Natural killer cell (primary cell): ENCODE data around the gene MGP. TPM values are rescaled to one million over a fixed set of nuclear protein-coding genes. Genes with fewer than 3 reads are reported as not detected.

Experiments
- ATAC-seq, 3 donors: fragments of 150-1000 bp in 2 of 3; fragments of 200-7000 bp in 1 of 3; cut with Tn5 transposase; 1 replicate in 1 of 3; 2 replicates in 2 of 3; pipeline ENCODE4 v1.10.0; 2021; ENCODE audit warnings: mild to moderate bottlenecking in 2 of 3, moderate library complexity in 2 of 3
- DNase-seq, 2 donors: peaks; one replicate each; pipeline versions ENCODE4 v3.0.0 to v3.0.0-alpha.2; 2013 to 2021; ENCODE audit warnings: mixed read lengths in 1 of 2
- H3K27ac ChIP-seq: one replicate; pipeline ENCODE4 v1.5.1; 2013; ENCODE audit warnings: mild to moderate bottlenecking, low read length
- H3K27me3 ChIP-seq: one replicate; pipeline ENCODE4 v1.6.1; 2013; ENCODE audit warnings: low read length; ENCODE audit not compliant: control insufficient read depth, insufficient read depth
- H3K36me3 ChIP-seq: one replicate; pipeline ENCODE4 v1.6.1; 2013; ENCODE audit warnings: low read length; ENCODE audit not compliant: control insufficient read depth, insufficient read depth
- H3K4me1 ChIP-seq: one replicate; pipeline ENCODE4 v1.6.1; 2013; ENCODE audit warnings: low read length; ENCODE audit not compliant: control insufficient read depth, insufficient read depth
- H3K4me3 ChIP-seq: one replicate; pipeline ENCODE4 v1.5.1; 2013; ENCODE audit warnings: low read length
- H3K9me3 ChIP-seq: one replicate; pipeline ENCODE4 v1.6.1; 2013; ENCODE audit warnings: low read length; ENCODE audit not compliant: control insufficient read depth, insufficient read depth
- H3K27ac Mint-ChIP-seq, 2 donors: one replicate each; pipeline ENCODE4 v1.8.0; 2022; ENCODE audit warnings: mild to moderate bottlenecking in 2 of 2, mixed read lengths in 2 of 2, moderate library complexity in 1 of 2
- H3K27me3 Mint-ChIP-seq, 2 donors: one replicate each; pipeline ENCODE4 v1.8.0; 2022; ENCODE audit warnings: low read depth in 2 of 2, mixed read lengths in 2 of 2
- H3K36me3 Mint-ChIP-seq: one replicate; pipeline ENCODE4 v1.8.0; 2022; ENCODE audit warnings: mixed read lengths
- H3K4me1 Mint-ChIP-seq, 2 donors: one replicate each; pipeline ENCODE4 v1.8.0; 2022; ENCODE audit warnings: mixed read lengths in 2 of 2
- H3K4me3 Mint-ChIP-seq: one replicate; pipeline ENCODE4 v1.8.0; 2022; ENCODE audit warnings: mild to moderate bottlenecking, moderate library complexity, mixed read lengths
- H3K9me3 Mint-ChIP-seq, 2 donors: one replicate each; pipeline ENCODE4 v1.8.0; 2022; ENCODE audit warnings: mixed read lengths in 2 of 2
- CTCF ChIP-seq: fragments of 200-600 bp; IDR thresholded peaks from one replicate; pipeline ENCODE4 v1.8.0; 2022; ENCODE audit warnings: antibody characterized with exemption
- WGBS: methylation state at CpG from one replicate; pipeline ENCODE4 v1.1.7; 2013; ENCODE audit warnings: missing lambda C conversion rate; ENCODE audit not compliant: insufficient coverage; 5-methylcytosine and 5-hydroxymethylcytosine counted together
- intact Hi-C: fragments of 100-400 bp; cut with micrococcal nuclease; formaldehyde crosslinking; loops from one replicate; pipeline ENCODE4 v1.14.2; 2022
- total RNA-seq, 4 donors: library from RNA; stranded (reverse); fragments of 120-200 nt in 1 of 4; gene quantifications; one replicate each; pipeline versions ENCODE4 v1.2.3 to v1.2.4, GENCODE V29; 2013 to 2022

Gene MGP
- total RNA-seq, 3 donors from 2014 or later (not counting 1 experiment from before 2014, with no cell fraction given) = 0.89 to 1.1 TPM; not detected in 1

- H3K4me1 ChIP-seq = no peaks in the 10 kb centered on the region
- H3K36me3 ChIP-seq = peaks cover 3% of the 10 kb centered on the region
- no peak for TF ChIP-seq CTCF
- no peak overlapping the region for H3K4me3 ChIP-seq
- H3K4me1 Mint-ChIP-seq = peaks cover 10 to 25% of the 10 kb centered on the region in 2 donors
- H3K27me3 ChIP-seq = no peaks in the 10 kb centered on the region
- no peaks in the 10 kb centered on the region for H3K9me3 Mint-ChIP-seq
- no peak overlapping the region for H3K27ac ChIP-seq
- H3K9me3 ChIP-seq = no peaks in the 10 kb centered on the region
- H3K27ac Mint-ChIP-seq = no peak overlapping the region
- ATAC-seq (no peak), DNase-seq (no peak)
- WGBS = 93% methylated on average over 4 of the region's 5 CpGs
- no peak overlapping the region for H3K4me3 Mint-ChIP-seq
- no peaks in the 10 kb centered on the region for H3K27me3 Mint-ChIP-seq
- peaks cover 6% of the 10 kb centered on the region for H3K36me3 Mint-ChIP-seq
- intact Hi-C loops = no loop called here
These were observed 20.5 kb upstream of the MGP start for GRCh38 chr12:14906114-14906513.

- Histone ChIP-seq H3K27ac (no peak overlapping the region), H3K27me3 (no peaks in the 10 kb centered on the region), H3K36me3 (peaks cover 3% of the 10 kb centered on the region), H3K4me1 (no peaks in the 10 kb centered on the region), H3K9me3 (no peaks in the 10 kb centered on the region), H3K4me3 (no peak overlapping the region)
- DNase-seq = no peak
- Mint-ChIP-seq H3K27ac (peak overlapping the region in 1 of 2 donors; percentile 44), H3K4me3 (no peak overlapping the region), H3K36me3 (peaks cover 6% of the 10 kb centered on the region), H3K9me3 (no peaks in the 10 kb centered on the region), H3K4me1 (peaks cover 10 to 20% of the 10 kb centered on the region in 2 donors), H3K27me3 (no peaks in the 10 kb centered on the region)
- ATAC-seq = no peak
- 90% methylated on average over 4 of the region's 5 CpGs for WGBS
- TF ChIP-seq CTCF = no peak
- intact Hi-C loops = no loop called here
These were observed 19.8 kb upstream of the MGP start for GRCh38 chr12:14905269-14906004.

GRCh38 chr12:14904854-14905253 is 19.2 kb upstream of the MGP start:
- no peaks in the 10 kb centered on the region for H3K9me3 ChIP-seq
- no peaks in the 10 kb centered on the region for H3K27me3 ChIP-seq
- no peak for ATAC-seq
- Mint-ChIP-seq H3K4me3 (no peak overlapping the region), H3K27me3 (no peaks in the 10 kb centered on the region), H3K36me3 (peaks cover 6% of the 10 kb centered on the region), H3K9me3 (no peaks in the 10 kb centered on the region), H3K27ac (peak overlapping the region in 1 of 2 donors; percentile 44), H3K4me1 (peaks cover 10 to 20% of the 10 kb centered on the region in 2 donors)
- TF ChIP-seq CTCF = no peak
- no peak for DNase-seq
- H3K36me3 ChIP-seq = peaks cover 3% of the 10 kb centered on the region
- H3K4me3 ChIP-seq = no peak overlapping the region
- intact Hi-C loops = no loop called here
- WGBS = 75% methylated on average over 8 of the region's 8 CpGs
- H3K27ac ChIP-seq = no peak overlapping the region
- H3K4me1 ChIP-seq = no peaks in the 10 kb centered on the region
